ENCODE data around the gene NDUFS7. TPM values are rescaled to one million over a fixed set of nuclear protein-coding genes. Genes with fewer than 3 reads are reported as not detected.

NDUFS7 gene
- total RNA-seq, 1 donor from 2014 or later: 57.3 TPM

DNA sequence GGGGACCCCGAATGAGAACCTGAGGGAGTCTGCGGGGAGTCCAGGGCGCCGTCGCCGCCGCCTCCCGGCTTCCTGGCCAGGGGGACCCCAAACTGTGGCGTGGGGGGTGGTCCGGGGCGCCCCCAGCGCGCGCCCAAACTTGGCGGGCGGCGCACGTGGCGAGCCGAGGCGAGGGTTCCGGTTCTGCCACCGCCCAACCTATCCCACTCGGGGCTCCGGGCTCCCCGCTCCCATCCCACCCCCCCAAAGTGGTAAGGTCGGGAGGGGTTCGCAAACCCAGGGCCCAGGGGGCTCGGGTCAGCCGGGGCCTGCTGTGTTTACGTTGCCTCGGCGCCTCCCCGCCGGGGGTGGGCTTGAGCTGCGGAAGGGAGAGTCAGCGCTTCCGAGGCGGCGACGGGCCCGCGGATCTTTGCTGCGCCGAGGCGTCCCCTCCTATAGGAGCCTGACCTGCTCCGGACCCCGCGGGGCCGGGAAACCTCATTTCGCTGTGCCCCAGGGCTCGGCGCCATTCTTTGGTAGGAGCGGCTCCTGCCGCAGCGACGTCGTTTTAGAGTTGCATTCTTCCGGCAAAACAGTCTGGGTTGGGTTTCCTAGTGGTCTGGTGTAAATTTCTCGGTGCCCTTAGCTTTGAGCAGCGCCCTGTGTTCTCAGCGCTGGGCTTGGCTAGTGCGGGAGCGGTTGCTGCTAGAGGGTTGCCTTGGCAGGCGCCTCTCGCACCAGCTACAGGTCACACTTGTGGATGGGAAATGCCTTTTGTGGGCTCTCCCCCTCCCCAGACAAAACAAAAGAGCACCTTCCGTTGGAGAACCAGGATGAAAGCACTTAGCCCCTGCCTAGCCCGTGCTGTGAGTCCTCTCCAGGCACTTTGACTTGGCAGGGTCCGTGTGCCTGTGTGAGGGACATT lies 24.8 kb downstream of the NDUFS7 start:
- Mint-ChIP-seq H3K9me3 (ENCODE audit: low read depth) (no peaks in the 10 kb centered on the region), H3K4me1 (ENCODE audit: low read depth) (peaks cover 41% of the 10 kb centered on the region), H3K27me3 (ENCODE audit: low read depth) (no peaks in the 10 kb centered on the region), H3K36me3 (ENCODE audit: low read depth) (no peaks in the 10 kb centered on the region), H3K27ac (ENCODE audit: unreplicated experiment) (peak overlapping the region; percentile 91), H3K4me3 (ENCODE audit: unreplicated experiment) (peak overlapping the region; percentile 87)
- peak; percentile 86 for DNase-seq (ENCODE audit: low spot score)
- TF ChIP-seq, protein P1, sequence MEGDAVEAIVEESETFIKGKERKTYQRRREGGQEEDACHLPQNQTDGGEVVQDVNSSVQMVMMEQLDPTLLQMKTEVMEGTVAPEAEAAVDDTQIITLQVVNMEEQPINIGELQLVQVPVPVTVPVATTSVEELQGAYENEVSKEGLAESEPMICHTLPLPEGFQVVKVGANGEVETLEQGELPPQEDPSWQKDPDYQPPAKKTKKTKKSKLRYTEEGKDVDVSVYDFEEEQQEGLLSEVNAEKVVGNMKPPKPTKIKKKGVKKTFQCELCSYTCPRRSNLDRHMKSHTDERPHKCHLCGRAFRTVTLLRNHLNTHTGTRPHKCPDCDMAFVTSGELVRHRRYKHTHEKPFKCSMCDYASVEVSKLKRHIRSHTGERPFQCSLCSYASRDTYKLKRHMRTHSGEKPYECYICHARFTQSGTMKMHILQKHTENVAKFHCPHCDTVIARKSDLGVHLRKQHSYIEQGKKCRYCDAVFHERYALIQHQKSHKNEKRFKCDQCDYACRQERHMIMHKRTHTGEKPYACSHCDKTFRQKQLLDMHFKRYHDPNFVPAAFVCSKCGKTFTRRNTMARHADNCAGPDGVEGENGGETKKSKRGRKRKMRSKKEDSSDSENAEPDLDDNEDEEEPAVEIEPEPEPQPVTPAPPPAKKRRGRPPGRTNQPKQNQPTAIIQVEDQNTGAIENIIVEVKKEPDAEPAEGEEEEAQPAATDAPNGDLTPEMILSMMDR (IDR thresholded peaks at IDR 0.05): peak; percentile 21

DNA sequence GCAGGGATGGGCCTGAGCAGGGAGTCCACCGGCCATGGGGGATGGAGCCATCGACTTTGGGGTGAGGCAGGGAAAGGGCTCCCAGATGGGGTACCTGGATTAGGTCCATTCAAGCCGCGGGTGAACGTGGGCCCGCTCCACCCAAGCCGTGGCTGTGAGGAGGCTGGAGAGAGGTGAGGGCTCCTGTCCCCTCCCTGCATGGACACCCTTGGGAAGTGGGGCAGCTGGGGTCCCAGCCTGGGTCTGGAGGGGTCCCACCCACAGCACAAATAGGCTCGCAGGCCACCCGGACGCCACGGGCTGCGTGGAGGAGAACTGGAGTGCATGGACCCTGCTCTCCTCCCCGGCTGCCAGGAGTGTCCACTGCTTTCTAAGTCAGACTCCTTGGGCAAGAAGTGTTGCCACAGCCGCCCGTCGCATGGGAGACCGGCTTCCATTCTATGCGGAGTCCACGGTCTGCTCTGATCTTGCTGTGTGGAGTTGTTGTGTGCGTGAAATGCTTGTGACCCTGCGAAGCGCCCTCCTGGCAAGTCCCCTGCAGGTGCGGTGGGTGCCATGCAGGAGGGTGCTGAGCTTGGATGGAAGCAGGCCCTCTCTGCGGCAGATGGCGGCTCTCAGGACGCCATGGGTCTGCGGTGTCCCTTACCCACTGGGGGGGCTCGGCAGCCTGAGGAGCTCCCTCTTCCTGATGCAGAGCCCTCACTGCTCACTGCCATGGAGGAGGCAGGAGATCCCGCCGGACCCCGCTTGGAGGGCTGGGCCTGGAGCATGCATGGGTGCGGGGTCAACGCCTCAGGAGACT lies 25.7 kb downstream of the NDUFS7 start:
- Mint-ChIP-seq H3K4me1 (ENCODE audit: low read depth) (peaks cover 41% of the 10 kb centered on the region), H3K9me3 (ENCODE audit: low read depth) (no peaks in the 10 kb centered on the region), H3K27me3 (ENCODE audit: low read depth) (no peaks in the 10 kb centered on the region), H3K27ac (ENCODE audit: unreplicated experiment) (peak overlapping the region; percentile 91), H3K4me3 (ENCODE audit: unreplicated experiment) (peak overlapping the region; percentile 87), H3K36me3 (ENCODE audit: low read depth) (no peaks in the 10 kb centered on the region)
- peak; percentile 86 for DNase-seq (ENCODE audit: low spot score)
- TF ChIP-seq, protein P1 (IDR thresholded peaks at IDR 0.05): no peak

DNA sequence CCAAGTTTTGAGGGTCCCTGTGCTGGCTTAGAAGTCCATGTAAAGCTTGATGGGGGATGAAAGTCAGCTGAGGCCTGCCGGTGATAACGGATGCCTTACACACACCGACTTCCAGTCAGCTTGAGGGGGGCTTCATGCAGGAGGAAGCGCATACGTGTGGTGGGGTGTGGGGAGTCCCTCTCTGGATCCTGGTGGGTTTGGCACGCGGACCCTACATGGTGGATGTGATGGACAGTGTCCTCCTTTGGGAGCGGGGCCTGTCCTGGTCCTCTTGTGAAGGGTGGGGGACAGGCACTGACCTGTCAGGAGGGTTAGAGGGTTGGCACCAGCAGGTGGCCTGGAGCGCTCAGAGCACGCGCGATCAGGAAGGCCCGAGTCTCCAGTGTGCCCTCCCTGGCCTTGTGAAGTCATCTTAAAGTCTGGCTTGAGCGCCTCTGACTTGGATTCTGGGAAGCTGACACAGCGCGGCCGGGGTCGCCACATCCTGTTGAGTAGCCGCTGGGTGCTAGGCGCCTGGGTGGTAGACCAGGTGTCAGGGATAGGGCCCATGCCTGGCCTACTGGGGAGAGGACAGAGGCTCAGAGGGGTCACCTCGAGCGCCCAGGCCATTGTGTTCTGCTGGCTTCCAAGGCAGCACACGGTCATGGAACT lies 26.6 kb downstream of the NDUFS7 start:
- Mint-ChIP-seq H3K36me3 (ENCODE audit: low read depth) (no peaks in the 10 kb centered on the region), H3K27me3 (ENCODE audit: low read depth) (no peaks in the 10 kb centered on the region), H3K9me3 (ENCODE audit: low read depth) (no peaks in the 10 kb centered on the region), H3K27ac (ENCODE audit: unreplicated experiment) (peak overlapping the region; percentile 81), H3K4me3 (ENCODE audit: unreplicated experiment) (peak overlapping the region; percentile 87), H3K4me1 (ENCODE audit: low read depth) (peaks cover 47% of the 10 kb centered on the region)
- DNase-seq (ENCODE audit: low spot score): peak; percentile 90
- TF ChIP-seq, protein P1 (IDR thresholded peaks at IDR 0.05): no peak

DNA sequence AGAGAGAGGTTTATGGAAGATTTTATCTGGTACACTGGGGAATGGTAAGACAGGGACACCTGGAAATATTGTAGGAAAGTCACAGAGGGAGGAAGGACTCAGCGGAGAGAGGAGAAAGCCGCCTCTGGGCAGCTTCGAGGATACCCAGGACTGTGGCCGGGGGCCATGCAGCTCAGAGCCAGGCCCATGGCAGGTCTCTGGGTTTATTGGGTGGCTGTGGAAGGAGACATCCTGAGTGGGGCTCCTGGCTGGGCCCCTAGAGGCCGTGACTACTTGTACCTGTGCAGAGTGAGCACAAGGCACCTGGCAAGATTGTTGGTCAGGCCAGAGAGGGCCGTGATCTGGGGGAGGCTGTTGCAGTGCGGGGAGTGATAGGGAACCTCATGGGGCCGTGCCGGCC lies 27.1 kb downstream of the NDUFS7 start:
- Mint-ChIP-seq H3K4me1 (ENCODE audit: low read depth) (peaks cover 52% of the 10 kb centered on the region), H3K9me3 (ENCODE audit: low read depth) (no peaks in the 10 kb centered on the region)
- no peak for DNase-seq (ENCODE audit: low spot score)

More for the DNA sequence above, 27.1 kb downstream of the NDUFS7 start:
- H3K27me3 Mint-ChIP-seq (ENCODE audit: low read depth): no peaks in the 10 kb centered on the region
- peak overlapping the region; percentile 81 for H3K27ac Mint-ChIP-seq (ENCODE audit: unreplicated experiment)
- H3K4me3 Mint-ChIP-seq (ENCODE audit: unreplicated experiment): no peak overlapping the region
- H3K36me3 Mint-ChIP-seq (ENCODE audit: low read depth): no peaks in the 10 kb centered on the region
- TF ChIP-seq, protein P1 (IDR thresholded peaks at IDR 0.05): no peak
